NB4 (cell line): ENCODE measurements around the gene BMP7.

ENCODE experiments used
- DNase-seq: peaks from one replicate; pipeline ENCODE4 v3.0.0; 2010; ENCODE audit warnings: low read depth
- H3K4me3 ChIP-seq: one replicate; pipeline ENCODE4 v1.5.1; 2011; ENCODE audit warnings: mild to moderate bottlenecking, low read depth, low read length, moderate library complexity
- MYC ChIP-seq: IDR thresholded peaks from 2 replicates; pipeline ENCODE4 v1.6.1; 2011; ENCODE audit warnings: low read depth, low read length
- POLR2A ChIP-seq: IDR thresholded peaks from 2 replicates; pipeline ENCODE4 v1.6.1; 2011; ENCODE audit warnings: mild to moderate bottlenecking; ENCODE audit not compliant: insufficient read length; ENCODE audit errors: extremely low read depth
- TF ChIP-seq, protein P1 (sequence below): IDR thresholded peaks from one replicate; pipeline ENCODE4 v1.5.1; 2012; ENCODE audit warnings: low read depth, low read length
- TF ChIP-seq, protein P2 (sequence below): IDR thresholded peaks from 2 replicates; pipeline ENCODE4 v1.6.1; 2011; ENCODE audit warnings: low read depth, low read length

The BMP7 gene

GRCh38 chr20:57236813-57237584, 29.4 kb downstream of the BMP7 start:
- H3K4me3 ChIP-seq = no peak overlapping the region
- DNase-seq = no peak
- TF ChIP-seq, protein P1, sequence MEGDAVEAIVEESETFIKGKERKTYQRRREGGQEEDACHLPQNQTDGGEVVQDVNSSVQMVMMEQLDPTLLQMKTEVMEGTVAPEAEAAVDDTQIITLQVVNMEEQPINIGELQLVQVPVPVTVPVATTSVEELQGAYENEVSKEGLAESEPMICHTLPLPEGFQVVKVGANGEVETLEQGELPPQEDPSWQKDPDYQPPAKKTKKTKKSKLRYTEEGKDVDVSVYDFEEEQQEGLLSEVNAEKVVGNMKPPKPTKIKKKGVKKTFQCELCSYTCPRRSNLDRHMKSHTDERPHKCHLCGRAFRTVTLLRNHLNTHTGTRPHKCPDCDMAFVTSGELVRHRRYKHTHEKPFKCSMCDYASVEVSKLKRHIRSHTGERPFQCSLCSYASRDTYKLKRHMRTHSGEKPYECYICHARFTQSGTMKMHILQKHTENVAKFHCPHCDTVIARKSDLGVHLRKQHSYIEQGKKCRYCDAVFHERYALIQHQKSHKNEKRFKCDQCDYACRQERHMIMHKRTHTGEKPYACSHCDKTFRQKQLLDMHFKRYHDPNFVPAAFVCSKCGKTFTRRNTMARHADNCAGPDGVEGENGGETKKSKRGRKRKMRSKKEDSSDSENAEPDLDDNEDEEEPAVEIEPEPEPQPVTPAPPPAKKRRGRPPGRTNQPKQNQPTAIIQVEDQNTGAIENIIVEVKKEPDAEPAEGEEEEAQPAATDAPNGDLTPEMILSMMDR = no peak
- TF ChIP-seq, protein P2, sequence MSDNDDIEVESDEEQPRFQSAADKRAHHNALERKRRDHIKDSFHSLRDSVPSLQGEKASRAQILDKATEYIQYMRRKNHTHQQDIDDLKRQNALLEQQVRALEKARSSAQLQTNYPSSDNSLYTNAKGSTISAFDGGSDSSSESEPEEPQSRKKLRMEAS = no peak
- TF ChIP-seq MYC (no peak), POLR2A (no peak)

DNA sequence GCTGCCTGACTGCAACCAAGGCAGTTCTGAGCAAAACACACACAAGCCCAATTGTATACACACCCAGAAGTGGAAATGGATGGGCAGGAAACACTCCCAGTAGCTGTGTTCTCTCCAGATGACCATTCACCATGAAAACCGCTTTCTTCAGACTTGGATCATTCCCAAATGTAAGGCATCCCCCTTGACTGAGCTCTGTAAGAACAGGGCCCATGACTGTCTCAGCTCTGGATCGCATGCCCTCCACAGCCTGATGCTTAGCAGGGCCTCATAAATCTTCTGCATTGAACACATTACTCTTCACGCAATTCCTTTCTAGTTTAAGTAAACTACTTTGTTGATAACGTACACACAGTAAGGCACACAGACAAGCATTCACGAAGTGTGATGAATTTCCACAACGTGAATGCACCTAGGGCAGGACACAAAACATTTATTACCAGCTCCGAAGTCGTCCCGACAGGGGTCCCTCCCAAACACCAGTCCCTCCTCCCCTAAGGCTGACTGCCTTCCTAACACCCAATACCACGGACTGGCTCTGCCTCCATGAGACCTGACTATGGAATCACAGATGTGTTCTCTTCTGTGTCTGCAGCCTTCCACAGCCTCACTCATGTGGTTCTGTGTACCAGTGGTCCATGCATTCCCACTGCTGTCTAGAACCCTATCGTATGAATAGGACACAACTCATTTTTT, 31.7 kb downstream of the BMP7 start:
- TF ChIP-seq POLR2A (no peak), MYC (no peak)
- TF ChIP-seq, protein P2 = no peak
- TF ChIP-seq, protein P1 = no peak
- no peak overlapping the region for H3K4me3 ChIP-seq
- no peak for DNase-seq

GRCh38 chr20:57231951-57232428, 34.5 kb downstream of the BMP7 start:
- TF ChIP-seq, protein P2 = no peak
- TF ChIP-seq MYC (no peak), POLR2A (no peak)
- TF ChIP-seq, protein P1 = no peak
- H3K4me3 ChIP-seq = no peak overlapping the region
- no peak for DNase-seq

GRCh38 chr20:57231161-57231560, 35.3 kb downstream of the BMP7 start:
- no peak for DNase-seq
- TF ChIP-seq POLR2A = no peak
- no peak for TF ChIP-seq MYC
- TF ChIP-seq, protein P2 = no peak
- TF ChIP-seq, protein P1 = no peak
- H3K4me3 ChIP-seq = no peak overlapping the region

- TF ChIP-seq, protein P1 = no peak
- no peak overlapping the region for H3K4me3 ChIP-seq
- DNase-seq = no peak
These were observed 36.2 kb downstream of the BMP7 start for GRCh38 chr20:57230247-57230646.
